Upper lobe of right lung (tissue), 1 donor: ENCODE data around the gene WAPL. TPM values are rescaled to one million over a fixed set of nuclear protein-coding genes. Genes with fewer than 3 reads are reported as not detected.
A peak's percentile ranks its signal among the peaks of the same experiment; 100 is the strongest.
"Not testable (repeated sequence)": the region's sequence is repeated elsewhere in the genome, so short reads cannot be mapped to it uniquely, and the experiment has no call there.

Experiments
- ATAC-seq: fragments of 200-7000 bp; cut with Tn5 transposase; one replicate; pipeline ENCODE4 v1.9.1; 2020; ENCODE audit warnings: mild to moderate bottlenecking, moderate library complexity
- DNase-seq: peaks from one replicate; pipeline ENCODE4 v3.0.0-alpha.2; 2020
- H3K27ac ChIP-seq: fragments of 200-600 bp; one replicate; pipeline ENCODE4 v1.8.0; 2022
- H3K27me3 ChIP-seq: fragments of 200-600 bp; one replicate; pipeline ENCODE4 v1.8.0; 2022; ENCODE audit warnings: mild to moderate bottlenecking
- H3K36me3 ChIP-seq: fragments of 200-600 bp; one replicate; pipeline ENCODE4 v1.8.0; 2022
- H3K4me1 ChIP-seq: fragments of 200-600 bp; one replicate; pipeline ENCODE4 v1.8.0; 2022
- H3K4me3 ChIP-seq: fragments of 200-600 bp; one replicate; pipeline ENCODE4 v1.8.0; 2022; ENCODE audit warnings: mild to moderate bottlenecking
- H3K9me3 ChIP-seq: fragments of 200-600 bp; one replicate; pipeline ENCODE4 v1.8.0; 2022
- CTCF ChIP-seq: fragments of 200-600 bp; IDR thresholded peaks from one replicate; pipeline ENCODE4 v1.8.0; 2022; ENCODE audit warnings: antibody characterized with exemption
- intact Hi-C: fragments of 100-400 bp; cut with DNase I; formaldehyde crosslinking; loops from one replicate; pipeline ENCODE4 v1.11.0; 2022
- total RNA-seq: library from RNA; stranded (reverse); fragmentation: NEBNext Ultra II Directional; extraction: Animal tissue kit (Norgen Biotek cat#: 25700); gene quantifications from one replicate; pipeline ENCODE4 v1.2.1, GENCODE V29; 2021
- donor health status: DM: no; HTN: yes; CAD: no; lungs with severe emphysema.

WAPL gene
- total RNA-seq, 1 donor from 2014 or later, result 35.1 TPM

DNA sequence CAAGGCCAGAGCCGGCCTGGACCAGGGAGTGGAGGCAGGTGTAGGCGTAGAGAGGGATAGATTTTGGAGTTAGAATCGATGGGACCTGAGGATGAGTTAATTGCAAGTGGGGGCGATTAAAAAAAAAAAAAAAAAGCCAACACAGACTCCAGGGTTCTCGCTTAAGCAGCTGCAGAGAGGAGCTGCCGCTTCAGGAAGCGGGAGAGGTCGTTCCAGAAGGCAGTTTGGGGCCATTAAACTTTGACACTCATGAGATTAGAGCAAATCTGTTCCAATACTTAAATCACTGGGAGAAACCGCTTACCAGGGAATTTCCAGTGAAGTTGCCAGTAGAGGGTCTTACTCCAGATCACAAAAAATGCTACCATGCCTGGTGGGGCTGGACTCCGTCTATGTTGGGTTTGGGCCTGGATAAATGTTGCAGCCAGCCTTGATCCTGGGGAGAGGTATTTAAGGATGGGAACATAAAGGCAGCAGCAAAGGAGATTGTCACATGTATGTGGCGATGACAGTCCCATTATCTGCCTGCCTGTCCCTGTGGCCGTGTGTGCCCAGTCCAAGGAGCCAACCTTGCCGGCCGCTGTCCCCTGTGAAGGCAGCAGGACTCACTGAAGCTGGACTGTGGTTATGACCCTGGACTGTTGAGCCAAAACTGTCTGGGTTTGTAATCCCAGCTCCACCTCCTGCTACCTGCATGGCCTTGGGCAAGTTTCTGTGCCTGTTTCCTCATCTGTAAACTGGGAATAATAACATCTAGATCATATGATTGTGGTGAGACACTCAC is 131.1 kb downstream of the WAPL start:
- H3K9me3 ChIP-seq, result no peaks in the 10 kb centered on the region
- peaks cover 7% of the 10 kb centered on the region for H3K4me1 ChIP-seq
- H3K27me3 ChIP-seq, result peaks cover 67% of the 10 kb centered on the region
- ATAC-seq, result no peak
- no peak for DNase-seq
- no peak overlapping the region for H3K27ac ChIP-seq
- TF ChIP-seq CTCF, result no peak
- no peak overlapping the region for H3K4me3 ChIP-seq
- intact Hi-C loops, result loop anchor here (10.0 kb wide), 1 partner anchor 204 kb away; no protein-coding TSS in a partner anchor
- no peaks in the 10 kb centered on the region for H3K36me3 ChIP-seq

DNA sequence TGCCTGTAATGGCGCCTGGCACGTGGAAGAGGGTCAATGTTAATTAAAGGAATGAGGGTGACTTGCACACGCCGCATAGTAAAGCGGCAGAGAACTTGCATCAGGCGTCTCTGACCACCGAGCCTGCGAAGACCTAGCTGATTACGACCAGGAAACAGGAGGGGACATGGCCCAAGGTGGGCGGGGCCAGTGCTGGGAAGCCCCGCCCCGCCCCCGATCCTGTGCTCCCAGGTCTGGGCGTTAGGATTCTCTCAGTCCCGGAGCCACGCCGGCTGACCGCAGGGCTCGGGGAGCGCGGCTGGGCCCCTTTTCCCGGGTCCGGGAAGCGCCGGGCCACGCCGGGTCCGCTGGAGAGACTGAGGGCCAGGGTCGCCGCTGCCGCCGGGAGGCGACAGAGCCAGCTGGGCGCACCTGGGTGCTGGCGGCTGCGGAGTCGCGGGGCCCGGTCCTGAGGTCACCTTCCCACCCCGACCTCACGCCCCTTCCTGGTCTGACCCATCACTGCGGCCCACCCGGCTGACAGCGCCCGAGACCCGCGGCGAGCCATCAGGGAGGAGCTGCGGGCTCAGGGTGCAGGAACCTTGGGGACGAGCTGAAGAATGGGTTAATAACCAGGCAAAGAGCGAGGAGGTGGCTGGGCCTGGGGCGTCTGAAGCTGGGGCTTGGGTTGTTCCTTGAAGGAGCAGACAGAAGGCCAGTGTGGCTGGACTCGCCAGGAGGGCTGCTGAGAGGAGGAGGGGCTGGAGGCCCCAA is 132.0 kb downstream of the WAPL start:
- H3K27ac ChIP-seq, result no peak overlapping the region
- intact Hi-C loops, result loop anchor here (10.0 kb wide), 1 partner anchor 205 kb away; no protein-coding TSS in a partner anchor
- peak overlapping the region; percentile 31 for H3K4me3 ChIP-seq
- TF ChIP-seq CTCF, result no peak
- DNase-seq, result peak; percentile 75
- peak; percentile 78 for ATAC-seq
- H3K4me1 ChIP-seq, result peaks cover 7% of the 10 kb centered on the region
- peaks cover 67% of the 10 kb centered on the region for H3K27me3 ChIP-seq
- no peaks in the 10 kb centered on the region for H3K9me3 ChIP-seq
- no peaks in the 10 kb centered on the region for H3K36me3 ChIP-seq

DNA sequence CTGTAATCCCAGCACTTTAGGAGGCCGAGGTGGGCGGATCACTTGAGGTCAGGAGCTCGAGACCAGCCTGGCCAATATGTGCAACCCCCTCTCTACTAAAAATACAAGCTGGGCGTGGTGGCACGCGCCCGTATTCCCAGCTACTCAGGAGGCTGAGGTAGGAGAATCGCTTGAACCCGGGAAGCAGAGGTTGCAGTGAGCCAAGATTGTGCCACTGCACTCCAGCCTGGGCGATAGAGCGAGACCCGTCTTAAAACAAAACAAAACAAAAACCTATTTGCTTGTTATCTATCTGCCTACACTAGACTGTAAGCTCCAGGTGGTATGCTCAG is 132.5 kb downstream of the WAPL start:
- DNase-seq, H3K27ac ChIP-seq, intact Hi-C loops, H3K36me3 ChIP-seq, ATAC-seq, H3K4me1 ChIP-seq, H3K9me3 ChIP-seq: not testable (repeated sequence)
- Histone ChIP-seq H3K4me3 (peak overlapping the region; percentile 31), H3K27me3 (peaks cover 67% of the 10 kb centered on the region)

- ATAC-seq (no peak), DNase-seq (peak; percentile 35)
- Histone ChIP-seq H3K27ac (no peak overlapping the region), H3K4me1 (peaks cover 7% of the 10 kb centered on the region), H3K36me3 (no peaks in the 10 kb centered on the region), H3K27me3 (peaks cover 60% of the 10 kb centered on the region), H3K4me3 (no peak overlapping the region), H3K9me3 (no peaks in the 10 kb centered on the region)
- intact Hi-C loops, result no loop called here
- TF ChIP-seq CTCF, result no peak
Observed at GRCh38 chr10:86388119-86388704, 133.4 kb downstream of the WAPL start.

DNA sequence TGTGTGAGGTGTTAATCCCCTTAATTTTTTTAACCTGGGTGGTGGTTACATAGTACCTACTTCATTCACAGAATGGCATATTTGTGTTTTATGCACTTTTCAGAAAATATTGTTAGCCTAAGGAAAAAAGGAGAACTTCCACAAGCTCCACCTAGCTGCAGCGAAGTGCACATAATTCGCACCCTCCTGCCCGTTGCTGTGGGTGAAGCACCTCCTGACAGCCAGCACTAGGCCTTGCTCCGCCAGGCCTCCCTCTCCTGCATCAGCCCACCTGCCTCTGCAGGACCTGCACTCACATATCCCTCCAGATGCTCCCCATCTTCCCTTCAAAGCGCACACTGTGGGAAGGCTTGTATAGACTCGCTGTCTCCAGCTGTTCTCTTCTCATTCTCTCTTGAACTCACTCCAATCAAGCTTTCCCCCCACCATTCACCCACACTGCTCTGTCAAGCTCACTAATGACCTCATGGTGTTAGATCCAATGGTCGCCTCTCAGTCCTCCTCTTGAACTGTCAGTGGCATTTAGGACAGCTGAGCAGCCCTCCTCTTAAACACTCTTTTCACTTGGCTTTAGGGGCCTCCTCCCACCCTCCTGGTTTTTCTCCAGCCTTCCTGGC is 134.3 kb downstream of the WAPL start:
- no peak overlapping the region for H3K27ac ChIP-seq
- peaks cover 51% of the 10 kb centered on the region for H3K27me3 ChIP-seq
- H3K36me3 ChIP-seq, result no peaks in the 10 kb centered on the region
- DNase-seq (peak; percentile 38), ATAC-seq (no peak)
- no peak overlapping the region for H3K4me3 ChIP-seq
- no peak for TF ChIP-seq CTCF
- intact Hi-C loops, result no loop called here
- no peaks in the 10 kb centered on the region for H3K9me3 ChIP-seq
- peaks cover 7% of the 10 kb centered on the region for H3K4me1 ChIP-seq
